ENCODE results near the gene ITGAE.
A peak's percentile ranks its signal among the peaks of the same experiment; 100 is the strongest.

ITGAE gene

GRCh38 chr17:3817851-3818605, 17.0 kb upstream of the ITGAE start:
- DNase-seq: no peak

DNA sequence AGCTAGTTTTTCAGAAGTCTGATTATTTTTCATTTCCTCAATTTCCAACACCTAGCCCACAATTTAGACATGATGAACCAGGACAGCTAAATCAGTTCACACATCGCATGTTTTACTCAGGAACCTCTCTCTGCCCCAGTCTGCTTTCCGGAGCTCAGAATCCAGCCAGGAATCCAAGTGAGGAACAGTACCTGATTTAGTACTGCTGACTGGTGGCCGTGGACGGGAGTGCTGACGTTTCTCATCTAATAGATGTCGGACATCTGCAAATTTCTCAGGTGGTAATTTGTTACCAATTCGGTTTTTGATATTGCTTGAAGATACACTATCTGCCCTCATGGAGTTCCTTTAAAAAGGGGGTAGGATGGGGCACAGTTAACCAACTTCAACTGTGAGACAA, 14.9 kb upstream of the ITGAE start:
- DNase-seq: no peak

- DNase-seq: no peak
Observed at GRCh38 chr17:3815122-3815521, 14.1 kb upstream of the ITGAE start.

GRCh38 chr17:3814361-3814760, 13.4 kb upstream of the ITGAE start:
- DNase-seq: no peak

DNA sequence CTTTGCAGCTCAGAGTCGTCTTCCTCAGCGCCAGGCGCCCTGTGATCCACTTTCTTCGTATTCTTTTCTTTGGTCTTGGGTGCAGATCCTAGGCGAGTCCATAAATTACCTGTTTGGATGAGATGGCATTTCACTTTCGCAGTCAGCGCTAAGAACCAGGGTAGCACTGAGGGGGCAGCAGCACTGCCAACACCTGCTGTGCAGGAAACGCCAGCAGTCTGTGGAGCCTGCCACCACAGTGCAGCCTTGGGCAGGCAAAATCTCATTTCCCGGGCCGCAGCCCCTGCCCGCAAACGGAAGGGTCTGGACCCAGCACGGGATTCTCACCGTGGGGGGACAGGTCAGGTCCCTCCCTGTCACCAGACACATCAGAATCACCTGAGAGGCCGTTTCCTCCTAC, 12.2 kb upstream of the ITGAE start:
- DNase-seq: no peak

DNA sequence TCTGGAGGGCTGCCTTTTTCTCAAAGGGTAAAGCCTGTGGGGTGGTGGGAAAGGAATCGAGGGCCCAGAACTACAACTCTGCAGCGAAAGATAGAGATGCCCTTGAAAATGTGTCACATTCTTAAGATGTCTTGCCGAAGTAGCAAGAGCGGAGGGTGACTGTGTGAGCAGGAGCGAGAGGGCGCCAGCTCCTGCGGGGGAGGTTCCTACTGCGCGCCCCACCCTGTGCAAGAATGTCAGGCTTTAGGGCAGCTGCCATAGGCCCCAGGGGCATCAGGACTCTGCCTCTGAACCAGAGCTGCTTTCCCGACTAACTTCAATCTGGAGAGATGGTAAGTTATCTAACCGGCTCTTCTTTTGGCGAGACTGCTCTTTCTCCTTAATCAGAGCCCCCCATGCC, 11.8 kb upstream of the ITGAE start:
- DNase-seq: no peak

DNA sequence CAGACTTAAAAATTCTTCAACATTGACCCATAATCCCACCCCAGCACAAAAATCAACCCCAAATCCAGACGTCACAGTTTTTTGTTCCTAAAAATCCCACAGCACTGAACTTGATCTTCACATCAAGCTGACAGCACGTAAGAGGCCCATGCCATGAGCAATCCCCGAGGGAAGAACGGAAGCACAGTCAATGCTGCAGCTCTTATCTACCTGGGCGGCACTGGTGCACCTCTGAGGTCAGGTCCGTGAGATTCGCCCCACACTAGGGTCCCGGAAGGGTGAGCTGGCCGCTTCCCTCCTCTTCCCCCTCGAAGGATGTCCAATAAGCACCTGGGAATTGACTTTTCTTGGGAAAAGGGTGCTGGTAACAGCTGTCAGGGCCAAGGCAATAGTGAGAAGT, 11.3 kb upstream of the ITGAE start:
- no peak for DNase-seq

DNA sequence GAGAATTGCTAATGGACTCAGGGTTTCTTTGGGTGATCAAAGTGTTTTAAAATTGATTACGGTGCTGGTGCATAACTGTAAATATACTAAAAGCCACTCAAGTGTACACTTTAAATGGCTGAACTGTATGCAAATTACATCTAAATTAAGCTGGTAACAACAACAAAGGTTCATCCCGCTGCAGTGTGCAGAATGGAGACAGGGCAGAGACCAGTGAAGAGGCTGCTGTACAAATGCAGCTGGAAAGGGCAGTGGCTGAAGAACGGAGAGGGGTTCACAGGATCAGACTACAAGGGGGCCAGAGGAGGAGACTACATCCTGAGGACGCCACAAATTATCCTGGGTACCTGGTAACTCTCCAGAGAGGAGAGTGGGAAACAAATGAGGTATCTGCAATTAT, 9.0 kb upstream of the ITGAE start:
- no peak for DNase-seq

- no peak for DNase-seq
Observed at GRCh38 chr17:3809135-3809534, 8.1 kb upstream of the ITGAE start.

DNA sequence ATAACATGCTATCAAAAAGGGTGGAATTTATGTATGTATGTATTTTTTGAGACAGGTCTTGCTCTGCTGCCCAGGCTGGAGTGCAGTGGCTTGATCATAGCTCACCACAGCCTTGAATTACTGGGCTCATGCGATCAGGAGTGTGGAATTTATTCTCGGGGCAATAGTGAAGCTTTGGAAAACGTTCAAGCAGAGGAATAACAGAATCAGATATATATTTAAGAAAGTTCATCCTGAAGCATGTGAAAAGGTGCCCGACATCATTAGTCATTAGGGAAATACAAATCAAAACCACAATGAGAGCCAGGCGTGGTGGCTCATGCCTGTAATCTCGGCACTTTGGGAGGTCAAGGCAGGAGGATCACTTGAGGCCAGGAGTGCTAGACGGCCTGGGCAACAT, 7.7 kb upstream of the ITGAE start:
- no peak for DNase-seq

- no peak for DNase-seq
Observed at GRCh38 chr17:3805581-3805980, 4.6 kb upstream of the ITGAE start.

GRCh38 chr17:3804503-3804931, 3.5 kb upstream of the ITGAE start:
- DNase-seq: peak; percentile 80

GRCh38 chr17:3803308-3803640, 2.3 kb upstream of the ITGAE start:
- no peak for DNase-seq

DNA sequence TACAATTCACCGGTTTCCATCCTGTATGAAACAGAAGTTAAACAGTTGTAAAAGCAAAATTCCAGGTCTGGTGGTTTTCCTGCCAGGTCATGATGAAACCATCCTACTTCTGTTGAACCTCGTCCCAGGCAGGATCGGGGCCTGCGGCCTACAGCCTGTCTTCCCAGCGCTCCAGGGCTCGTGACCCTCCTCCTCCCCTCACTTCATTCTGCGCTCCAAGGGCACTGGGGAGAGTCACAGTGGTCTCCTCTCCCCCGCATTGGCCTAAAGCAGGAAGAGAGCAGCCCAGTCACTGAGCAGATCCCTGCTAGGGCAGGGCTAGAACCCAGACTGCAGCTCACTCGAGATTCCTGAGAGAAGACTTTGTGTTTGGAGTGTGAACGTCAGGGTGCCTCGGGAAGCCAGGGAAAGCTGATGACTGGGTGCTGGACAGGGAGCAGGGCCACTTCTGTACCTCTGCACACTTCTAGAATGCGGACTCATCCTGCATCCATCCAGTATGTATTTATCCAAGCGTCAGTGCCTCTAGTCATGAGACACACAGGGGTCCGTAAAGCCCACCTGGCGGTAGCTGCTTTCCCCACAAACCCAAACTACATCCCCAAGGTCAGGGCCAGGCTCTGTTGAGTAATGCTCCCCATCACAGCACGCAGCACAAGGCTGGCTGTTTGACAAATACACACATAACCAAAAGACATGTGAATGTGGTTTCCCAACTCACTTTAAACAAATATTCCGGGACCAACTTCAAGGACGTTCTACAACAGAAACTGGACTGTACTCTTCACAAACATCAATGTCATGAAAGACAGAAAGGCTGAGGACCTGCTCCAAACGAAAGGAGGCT, 1.7 kb upstream of the ITGAE start:
- no peak for DNase-seq

- no peak for DNase-seq
Observed at GRCh38 chr17:3801792-3802191, 804 bp upstream of the ITGAE start.

DNA sequence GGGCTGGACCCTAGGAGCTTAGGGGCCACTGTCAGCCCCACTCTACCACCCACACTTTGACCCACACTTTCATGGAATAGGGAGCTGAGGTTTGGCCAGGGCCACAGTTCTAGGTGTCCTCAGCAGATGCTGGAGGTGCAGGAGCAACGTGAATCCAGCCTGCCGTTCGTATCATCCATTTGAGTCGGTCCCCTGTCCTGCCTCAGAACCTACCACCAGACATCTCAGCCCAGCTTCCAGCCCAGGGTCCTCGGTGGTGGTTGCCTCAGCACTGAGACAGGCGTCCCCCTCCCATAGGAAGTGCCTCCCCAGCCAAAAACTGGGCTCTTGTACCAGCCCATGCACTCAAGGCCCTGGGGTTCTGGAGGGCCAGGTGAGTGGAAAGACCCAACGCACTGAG, 359 bp upstream of the ITGAE start:
- no peak for DNase-seq

DNA sequence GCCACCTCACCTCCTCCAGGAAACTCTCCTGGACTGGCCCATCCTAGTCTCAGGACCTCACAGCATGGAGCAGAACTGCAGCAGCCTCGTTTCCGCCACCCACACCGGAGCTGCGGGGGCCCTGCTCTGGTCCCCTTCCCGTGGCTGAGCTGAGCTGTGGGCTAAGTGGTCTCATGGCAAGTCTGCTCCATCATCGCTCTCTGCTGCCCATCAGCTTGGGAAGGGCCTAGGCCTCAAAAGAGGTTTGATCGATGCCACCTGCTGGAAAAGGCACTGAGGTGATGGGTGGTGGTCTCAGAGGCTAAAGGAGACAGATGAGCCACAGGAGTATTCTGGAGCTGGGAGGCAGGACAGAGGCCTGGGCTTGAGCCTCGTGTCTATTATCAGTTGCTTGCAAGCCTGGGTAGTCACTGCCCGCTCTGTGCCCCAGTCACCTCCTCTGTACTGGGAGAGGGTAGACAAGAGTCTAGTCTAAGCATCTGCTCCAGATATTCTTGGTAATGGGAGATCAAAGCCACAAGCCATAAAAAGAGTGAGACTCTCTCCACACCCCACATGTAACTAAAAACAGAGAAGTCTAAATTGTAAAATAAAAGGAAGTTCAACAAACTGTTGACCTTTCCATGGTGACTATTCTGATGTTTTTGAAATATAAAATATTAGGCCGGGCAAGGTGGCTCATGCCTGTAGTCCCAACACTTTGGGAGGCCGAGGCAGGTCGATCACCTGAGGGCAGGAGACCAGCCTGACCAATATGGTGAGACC, 1.6 kb downstream of the ITGAE start:
- no peak for DNase-seq

DNA sequence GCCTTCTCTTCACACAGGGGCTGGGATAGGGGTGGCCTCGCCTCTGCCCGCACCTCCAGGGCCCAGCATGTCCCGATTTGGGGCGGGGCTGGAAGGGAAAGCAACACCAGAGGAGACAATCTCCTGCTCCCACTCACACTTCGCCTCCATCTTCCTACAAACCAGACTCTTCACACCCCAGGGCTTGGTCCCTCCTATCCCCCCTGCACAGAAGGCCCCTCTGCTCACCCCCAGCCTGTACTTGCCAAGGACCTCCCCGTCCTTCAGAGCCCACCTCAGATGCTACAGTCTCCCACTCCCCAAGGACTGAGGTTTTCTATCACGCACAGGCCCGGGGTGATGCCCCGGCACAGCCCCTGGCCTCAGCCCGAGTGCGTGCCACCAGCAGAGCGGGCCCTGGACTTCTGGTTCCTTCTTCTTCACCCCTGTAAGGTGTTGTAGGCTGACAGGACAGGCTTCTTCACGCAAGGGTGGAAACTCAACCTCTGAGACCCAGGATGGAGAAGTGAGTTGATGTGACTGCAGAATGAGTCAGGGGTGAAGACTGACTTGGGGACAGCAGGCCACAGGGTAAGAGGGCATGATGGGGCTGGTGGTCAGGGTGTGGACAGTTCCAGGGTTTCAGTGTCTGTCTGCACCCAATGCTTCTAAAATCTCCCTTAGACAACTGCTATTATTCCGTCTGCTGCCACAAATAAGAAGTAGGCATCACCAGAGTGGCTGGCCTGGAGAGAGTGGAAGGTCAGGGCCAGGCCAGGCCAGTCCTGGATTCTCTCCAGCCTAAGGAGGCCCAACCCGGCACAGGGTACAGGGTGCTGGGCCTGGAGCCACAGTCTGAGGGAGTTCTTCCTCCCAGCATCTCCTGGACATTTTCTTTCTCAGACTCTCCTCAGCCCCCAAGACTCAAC, 2.5 kb downstream of the ITGAE start:
- DNase-seq: no peak

DNA sequence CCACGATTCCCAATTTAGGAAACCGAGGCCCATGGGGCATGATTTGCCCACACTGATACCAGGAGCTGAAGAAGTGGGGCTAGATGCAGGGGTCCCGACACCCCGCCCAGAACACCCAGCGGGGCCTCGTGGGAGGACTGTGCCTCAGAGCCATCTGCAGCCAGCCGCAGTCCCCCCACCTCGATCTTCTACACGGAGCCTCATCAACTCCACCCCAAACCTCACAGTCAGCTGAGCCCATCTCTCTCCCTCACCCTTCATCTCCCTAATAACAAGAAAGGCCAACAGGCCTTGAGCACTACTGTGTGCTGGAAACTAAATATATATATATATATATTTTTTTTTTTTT, 4.2 kb downstream of the ITGAE start:
- DNase-seq: no peak

GRCh38 chr17:3796110-3796821, 4.7 kb downstream of the ITGAE start:
- DNase-seq: peak; percentile 95

DNA sequence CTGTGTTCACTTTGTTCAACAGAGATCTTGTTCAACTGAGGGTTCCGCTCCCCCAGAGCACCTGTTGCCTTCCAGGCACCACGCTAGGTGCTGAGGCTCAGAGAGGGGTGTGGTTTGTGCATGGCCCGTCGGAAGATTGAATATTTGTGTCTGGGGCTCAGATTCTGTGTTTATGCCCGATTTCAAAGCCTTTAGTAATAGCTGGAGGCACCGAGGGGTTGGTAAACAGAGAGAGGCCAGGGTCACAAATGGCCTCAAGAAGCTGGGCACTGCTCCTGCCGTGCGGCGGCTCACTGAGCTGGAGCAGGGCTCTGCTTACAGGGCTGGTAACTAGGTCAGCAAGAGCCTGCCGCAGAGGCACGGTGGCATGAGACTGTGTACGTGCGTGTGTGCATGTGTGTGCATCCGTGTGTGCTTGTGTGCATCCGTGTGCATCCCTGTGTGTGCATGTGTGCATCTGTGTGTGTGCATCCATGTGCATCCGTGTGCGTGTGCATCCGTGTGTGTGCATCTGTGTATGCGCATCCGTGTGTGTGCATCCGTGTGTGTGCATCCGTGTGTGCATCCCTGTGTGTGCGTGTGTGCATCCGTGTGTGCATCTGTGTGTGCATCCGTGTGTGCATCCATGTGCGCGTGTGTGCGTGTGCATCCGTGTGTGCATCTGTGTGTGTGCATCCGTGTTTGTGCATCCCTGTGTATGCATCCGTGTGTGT, 5.4 kb downstream of the ITGAE start:
- peak; percentile 27 for DNase-seq

Data from activated CD4-positive, alpha-beta T cell treated with anti-CD3 and anti-CD28 coated beads, Interleukin-2, Interleukin-6, amounts not matched to agents 100 ng/mL and 50 ng/mL, durations not matched to agents 16 hours and 8 hours (primary cell).